Measurements from ENCODE around the gene THUMPD3. TPM values are rescaled to one million over a fixed set of nuclear protein-coding genes. Genes with fewer than 3 reads are reported as not detected.

The THUMPD3 gene
- total and polyA plus RNA-seq, 2 donors (not counting 1 experiment from before 2014, with no cell fraction given), result 57.8 to 59.9 TPM

DNA sequence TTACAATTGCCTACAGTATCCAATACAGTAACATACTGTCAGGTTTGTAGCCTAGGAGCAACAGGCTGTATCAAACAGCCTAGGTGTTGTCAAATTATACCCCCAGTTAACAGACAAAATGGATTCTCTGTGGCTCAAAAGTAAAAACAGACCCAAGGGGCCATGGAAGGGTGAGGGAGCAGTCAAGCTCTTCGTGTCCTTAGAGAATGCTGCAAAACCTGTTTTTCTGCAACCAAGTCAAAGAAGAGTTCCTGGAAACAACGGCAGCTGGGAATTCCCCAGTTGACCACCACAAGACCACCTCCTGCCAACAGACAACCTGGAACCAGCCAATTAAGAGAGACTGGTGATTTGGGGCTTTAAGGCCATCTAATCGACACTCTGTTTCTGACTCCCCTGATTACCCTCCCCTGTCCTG is 11.1 kb upstream of the THUMPD3 start:
- no peak overlapping the region for H3K27ac ChIP-seq (ENCODE audit: insufficient read depth, low read length)
- H3K4me1 ChIP-seq (ENCODE audit: control insufficient read depth, extremely low read depth, insufficient read depth, low read length), result peaks cover 25% of the 10 kb centered on the region
- no peak overlapping the region for H3K4me2 ChIP-seq (ENCODE audit: extremely low read depth, insufficient read depth, low read length)
- no peaks in the 10 kb centered on the region for H3K27me3 ChIP-seq (ENCODE audit: control insufficient read depth, insufficient read depth, low read length)
- no peaks in the 10 kb centered on the region for H3K9me3 ChIP-seq (ENCODE audit: control insufficient read depth, insufficient read depth, low read depth, low read length)
- H4K20me1 ChIP-seq (ENCODE audit: control insufficient read depth, extremely low read depth, insufficient read depth, low read length), result no peaks in the 10 kb centered on the region
- TF ChIP-seq CTCF (conservative IDR thresholded peaks at IDR 0.05 in 1 of 2, IDR thresholded peaks at IDR 0.05 in 1 of 2; ENCODE audit: low read depth in 1 of 2, low read length in 2 of 2), result no peak
- TF ChIP-seq EZH2 (IDR thresholded peaks at IDR 0.05; ENCODE audit: low read length, missing control alignments), result no peak
- H3K9ac ChIP-seq (ENCODE audit: insufficient read depth, low read length), result no peak overlapping the region
- DNase-seq (ENCODE audit: low read depth in 2 of 2), result no peak
- H3K4me3 ChIP-seq (replicated peaks in 1 of 4; ENCODE audit: control extremely low read depth in 1 of 4, insufficient read depth in 1 of 4, low read depth in 3 of 4, low read length in 4 of 4), result no peak overlapping the region
- H3K79me2 ChIP-seq (ENCODE audit: control insufficient read depth, insufficient read depth, low read length), result no peaks in the 10 kb centered on the region
- no peaks in the 10 kb centered on the region for H3K36me3 ChIP-seq (ENCODE audit: control insufficient read depth, insufficient read depth, low read length)
- no peak overlapping the region for H2AFZ ChIP-seq (ENCODE audit: low read length)

GRCh38 chr3:9352917-9353752 is 9.7 kb upstream of the THUMPD3 start:
- H3K4me1 ChIP-seq (ENCODE audit: control insufficient read depth, extremely low read depth, insufficient read depth, low read length), result peaks cover 17% of the 10 kb centered on the region
- no peaks in the 10 kb centered on the region for H3K9me3 ChIP-seq (ENCODE audit: control insufficient read depth, insufficient read depth, low read depth, low read length)
- H3K4me2 ChIP-seq (ENCODE audit: extremely low read depth, insufficient read depth, low read length), result no peak overlapping the region
- no peak overlapping the region for H3K9ac ChIP-seq (ENCODE audit: insufficient read depth, low read length)
- H3K36me3 ChIP-seq (ENCODE audit: control insufficient read depth, insufficient read depth, low read length), result no peaks in the 10 kb centered on the region
- TF ChIP-seq EZH2 (IDR thresholded peaks at IDR 0.05; ENCODE audit: low read length, missing control alignments), result no peak
- peak; percentile 91 to 94 for TF ChIP-seq CTCF (conservative IDR thresholded peaks at IDR 0.05 in 1 of 2, IDR thresholded peaks at IDR 0.05 in 1 of 2; ENCODE audit: low read depth in 1 of 2, low read length in 2 of 2)
- peak; percentile 62 to 82 for DNase-seq (ENCODE audit: low read depth in 2 of 2)
- no peaks in the 10 kb centered on the region for H3K79me2 ChIP-seq (ENCODE audit: control insufficient read depth, insufficient read depth, low read length)
- H4K20me1 ChIP-seq (ENCODE audit: control insufficient read depth, extremely low read depth, insufficient read depth, low read length), result no peaks in the 10 kb centered on the region
- no peaks in the 10 kb centered on the region for H3K27me3 ChIP-seq (ENCODE audit: control insufficient read depth, insufficient read depth, low read length)
- no peak overlapping the region for H3K27ac ChIP-seq (ENCODE audit: insufficient read depth, low read length)
- peak overlapping the region; percentile 61 for H2AFZ ChIP-seq (ENCODE audit: low read length)
- H3K4me3 ChIP-seq (replicated peaks in 1 of 4; ENCODE audit: control extremely low read depth in 1 of 4, insufficient read depth in 1 of 4, low read depth in 3 of 4, low read length in 4 of 4), result no peak overlapping the region

GRCh38 chr3:9361691-9362388 is 1.0 kb upstream of the THUMPD3 start:
- no peaks in the 10 kb centered on the region for H4K20me1 ChIP-seq (ENCODE audit: control insufficient read depth, extremely low read depth, insufficient read depth, low read length)
- no peak for DNase-seq (ENCODE audit: low read depth in 2 of 2)
- peaks cover 10% of the 10 kb centered on the region for H3K79me2 ChIP-seq (ENCODE audit: control insufficient read depth, insufficient read depth, low read length)
- H2AFZ ChIP-seq (ENCODE audit: low read length), result no peak overlapping the region
- H3K4me3 ChIP-seq (replicated peaks in 1 of 4; ENCODE audit: control extremely low read depth in 1 of 4, insufficient read depth in 1 of 4, low read depth in 3 of 4, low read length in 4 of 4), result peak overlapping the region in 3 of 4 experiments; percentile 61 to 94 (median 83)
- no peak overlapping the region for H3K27ac ChIP-seq (ENCODE audit: insufficient read depth, low read length)
- H3K9ac ChIP-seq (ENCODE audit: insufficient read depth, low read length), result no peak overlapping the region
- no peaks in the 10 kb centered on the region for H3K9me3 ChIP-seq (ENCODE audit: control insufficient read depth, insufficient read depth, low read depth, low read length)
- H3K27me3 ChIP-seq (ENCODE audit: control insufficient read depth, insufficient read depth, low read length), result no peaks in the 10 kb centered on the region
- no peaks in the 10 kb centered on the region for H3K36me3 ChIP-seq (ENCODE audit: control insufficient read depth, insufficient read depth, low read length)
- TF ChIP-seq EZH2 (IDR thresholded peaks at IDR 0.05; ENCODE audit: low read length, missing control alignments) (no peak), CTCF (conservative IDR thresholded peaks at IDR 0.05 in 1 of 2, IDR thresholded peaks at IDR 0.05 in 1 of 2; ENCODE audit: low read depth in 1 of 2, low read length in 2 of 2) (no peak)
- peak overlapping the region; percentile 93 for H3K4me2 ChIP-seq (ENCODE audit: extremely low read depth, insufficient read depth, low read length)
- no peaks in the 10 kb centered on the region for H3K4me1 ChIP-seq (ENCODE audit: control insufficient read depth, extremely low read depth, insufficient read depth, low read length)
